GM21423 (cell line): ENCODE results near the gene FCMR.

ENCODE experiments used
- ATAC-seq: cut with Tn5 transposase; IDR thresholded peaks from one replicate; pipeline ENCODE4 v1.9.1; 2021; ENCODE audit warnings: mild to moderate bottlenecking, moderate library complexity; ENCODE audit not compliant: unreplicated experiment

FCMR gene

GRCh38 chr1:206903687-206904086, 18.1 kb downstream of the FCMR start:
- ATAC-seq, result no peak

GRCh38 chr1:206902702-206903101, 19.0 kb downstream of the FCMR start:
- ATAC-seq, result no peak

GRCh38 chr1:206901944-206902343, 19.8 kb downstream of the FCMR start:
- no peak for ATAC-seq

- no peak for ATAC-seq
Observed at GRCh38 chr1:206900149-206900548, 21.6 kb downstream of the FCMR start.

- ATAC-seq, result no peak
Observed at GRCh38 chr1:206899717-206900116, 22.0 kb downstream of the FCMR start.

- ATAC-seq, result no peak
Observed at GRCh38 chr1:206898915-206899431, 22.8 kb downstream of the FCMR start.

GRCh38 chr1:206898089-206898914, 23.4 kb downstream of the FCMR start:
- ATAC-seq, result no peak

- no peak for ATAC-seq
Observed at GRCh38 chr1:206897175-206897574, 24.6 kb downstream of the FCMR start, which contains the start of gene IL24. IL24 (plus strand) TSS chr1:206897443; CDS start chr1:206897833, 390 bp downstream.

GRCh38 chr1:206896261-206896660, 25.5 kb downstream of the FCMR start:
- no peak for ATAC-seq

GRCh38 chr1:206895837-206896242, 25.9 kb downstream of the FCMR start:
- no peak for ATAC-seq

- no peak for ATAC-seq
Observed at GRCh38 chr1:206895325-206895724, 26.4 kb downstream of the FCMR start.

GRCh38 chr1:206893380-206893779, 28.4 kb downstream of the FCMR start:
- no peak for ATAC-seq

GRCh38 chr1:206892351-206892984, 29.3 kb downstream of the FCMR start:
- no peak for ATAC-seq

GRCh38 chr1:206891412-206891811, 30.3 kb downstream of the FCMR start:
- no peak for ATAC-seq

- ATAC-seq, result no peak
Observed at GRCh38 chr1:206890125-206891060, 31.3 kb downstream of the FCMR start.

- no peak for ATAC-seq
Observed at GRCh38 chr1:206887701-206888100, 34.0 kb downstream of the FCMR start.

- no peak for ATAC-seq
Observed at GRCh38 chr1:206886831-206887230, 34.9 kb downstream of the FCMR start.

- ATAC-seq, result no peak
Observed at GRCh38 chr1:206885341-206886060, 36.2 kb downstream of the FCMR start.

- no peak for ATAC-seq
Observed at GRCh38 chr1:206883876-206884275, 37.9 kb downstream of the FCMR start.

GRCh38 chr1:206883160-206883559, 38.6 kb downstream of the FCMR start:
- no peak for ATAC-seq
